HEK293 (cell line): ENCODE data around the gene MEAF6.

Source experiments
- GFI1B ChIP-seq: fragments of 450-650 bp; formaldehyde crosslinking; IDR thresholded peaks from 2 replicates; pipeline ENCODE4 v1.5.1; 2016; ENCODE audit warnings: missing biosample characterization, missing genetic modification characterization
- HIC1 ChIP-seq: fragments of 450-650 bp; formaldehyde crosslinking; IDR thresholded peaks from 2 replicates; pipeline ENCODE4 v1.5.1; 2016; ENCODE audit warnings: missing biosample characterization, missing genetic modification characterization
- INSM2 ChIP-seq: fragments of 450-650 bp; formaldehyde crosslinking; IDR thresholded peaks from 2 replicates; pipeline ENCODE4 v1.5.1; 2016; ENCODE audit warnings: missing biosample characterization, missing genetic modification characterization
- KLF10 ChIP-seq: fragments of 450-650 bp; IDR thresholded peaks from 2 replicates; pipeline ENCODE4 v1.5.1; 2018; ENCODE audit warnings: missing biosample characterization, mild to moderate bottlenecking, missing genetic modification characterization
- PRDM10 ChIP-seq: fragments of 450-650 bp; formaldehyde crosslinking; IDR thresholded peaks from 2 replicates; pipeline ENCODE4 v1.5.1; 2016; ENCODE audit warnings: missing biosample characterization, missing genetic modification characterization
- ZNF132 ChIP-seq: fragments of 450-650 bp; formaldehyde crosslinking; IDR thresholded peaks from 2 replicates; pipeline ENCODE4 v1.5.1; 2017; ENCODE audit warnings: missing biosample characterization, missing genetic modification characterization, borderline replicate concordance
- ZNF202 ChIP-seq: fragments of 450-650 bp; formaldehyde crosslinking; IDR thresholded peaks from 2 replicates; pipeline ENCODE4 v1.5.1; 2016; ENCODE audit warnings: missing biosample characterization, missing genetic modification characterization, borderline replicate concordance
- ZNF214 ChIP-seq: fragments of 450-650 bp; formaldehyde crosslinking; IDR thresholded peaks from 2 replicates; pipeline ENCODE4 v1.5.1; 2017; ENCODE audit warnings: missing biosample characterization, mild to moderate bottlenecking, missing genetic modification characterization, borderline replicate concordance
- ZNF239 ChIP-seq: fragments of 450-650 bp; formaldehyde crosslinking; IDR thresholded peaks from 2 replicates; pipeline ENCODE4 v1.5.1; 2016; ENCODE audit warnings: missing biosample characterization, missing genetic modification characterization
- ZNF302 ChIP-seq: fragments of 450-650 bp; formaldehyde crosslinking; IDR thresholded peaks from 2 replicates; pipeline ENCODE4 v1.5.1; 2016; ENCODE audit warnings: missing biosample characterization, missing genetic modification characterization, low read depth
- ZNF362 ChIP-seq: fragments of 450-650 bp; formaldehyde crosslinking; IDR thresholded peaks from 2 replicates; pipeline ENCODE4 v1.5.1; 2016; ENCODE audit warnings: missing biosample characterization, missing genetic modification characterization
- ZNF560 ChIP-seq: fragments of 450-650 bp; formaldehyde crosslinking; IDR thresholded peaks from 2 replicates; pipeline ENCODE4 v1.5.1; 2017; ENCODE audit warnings: missing biosample characterization, missing genetic modification characterization, borderline replicate concordance
- ZNF561 ChIP-seq: fragments of 450-650 bp; IDR thresholded peaks from 2 replicates; pipeline ENCODE4 v1.5.1; 2018; ENCODE audit warnings: missing biosample characterization, missing genetic modification characterization, borderline replicate concordance
- ZNF626 ChIP-seq: fragments of 450-650 bp; sonication (Bioruptor Pico); formaldehyde crosslinking; IDR thresholded peaks from 2 replicates; pipeline ENCODE4 v1.5.1; 2018; ENCODE audit warnings: missing biosample characterization, missing genetic modification characterization, inconsistent platforms
- ZNF76 ChIP-seq: fragments of 450-650 bp; formaldehyde crosslinking; IDR thresholded peaks from 2 replicates; pipeline ENCODE4; 2016; ENCODE audit warnings: low read depth, missing biosample characterization, missing genetic modification characterization, borderline replicate concordance
- ZNF777 ChIP-seq: fragments of 450-650 bp; formaldehyde crosslinking; IDR thresholded peaks from 2 replicates; pipeline ENCODE4 v1.5.1; 2017; ENCODE audit warnings: missing biosample characterization, missing genetic modification characterization, borderline replicate concordance
- ZNF830 ChIP-seq: fragments of 450-650 bp; IDR thresholded peaks from 2 replicates; pipeline ENCODE4 v1.5.0; 2018; ENCODE audit warnings: missing biosample characterization, missing genetic modification characterization, low read depth, mild to moderate bottlenecking, moderate library complexity
- ZNF843 ChIP-seq: fragments of 450-650 bp; formaldehyde crosslinking; IDR thresholded peaks from 2 replicates; pipeline ENCODE4 v1.5.1; 2016; ENCODE audit warnings: missing biosample characterization, missing genetic modification characterization
- ZXDB ChIP-seq: fragments of 450-650 bp; formaldehyde crosslinking; IDR thresholded peaks from 2 replicates; pipeline ENCODE4 v1.5.1; 2016; ENCODE audit warnings: missing biosample characterization, missing genetic modification characterization
- TF ChIP-seq, protein P1 (sequence below): fragments of 450-650 bp; formaldehyde crosslinking; IDR thresholded peaks from 2 replicates; pipeline ENCODE4 v1.5.1; 2017; ENCODE audit warnings: missing biosample characterization, missing genetic modification characterization
- TF ChIP-seq, protein P2 (sequence below): fragments of 450-650 bp; formaldehyde crosslinking; IDR thresholded peaks from 2 replicates; pipeline ENCODE4 v1.5.1; 2016; ENCODE audit warnings: missing biosample characterization, missing genetic modification characterization, low read depth
- TF ChIP-seq, protein P3 (sequence below): fragments of 450-650 bp; formaldehyde crosslinking; optimal IDR thresholded peaks from 2 replicates; pipeline ENCODE3; 2016; ENCODE audit warnings: missing biosample characterization, mild to moderate bottlenecking, missing genetic modification characterization
- TF ChIP-seq, protein P4 (sequence below): fragments of 450-650 bp; formaldehyde crosslinking; IDR thresholded peaks from 2 replicates; pipeline ENCODE4 v1.5.1; 2016; ENCODE audit warnings: missing biosample characterization, missing genetic modification characterization

Gene MEAF6

DNA sequence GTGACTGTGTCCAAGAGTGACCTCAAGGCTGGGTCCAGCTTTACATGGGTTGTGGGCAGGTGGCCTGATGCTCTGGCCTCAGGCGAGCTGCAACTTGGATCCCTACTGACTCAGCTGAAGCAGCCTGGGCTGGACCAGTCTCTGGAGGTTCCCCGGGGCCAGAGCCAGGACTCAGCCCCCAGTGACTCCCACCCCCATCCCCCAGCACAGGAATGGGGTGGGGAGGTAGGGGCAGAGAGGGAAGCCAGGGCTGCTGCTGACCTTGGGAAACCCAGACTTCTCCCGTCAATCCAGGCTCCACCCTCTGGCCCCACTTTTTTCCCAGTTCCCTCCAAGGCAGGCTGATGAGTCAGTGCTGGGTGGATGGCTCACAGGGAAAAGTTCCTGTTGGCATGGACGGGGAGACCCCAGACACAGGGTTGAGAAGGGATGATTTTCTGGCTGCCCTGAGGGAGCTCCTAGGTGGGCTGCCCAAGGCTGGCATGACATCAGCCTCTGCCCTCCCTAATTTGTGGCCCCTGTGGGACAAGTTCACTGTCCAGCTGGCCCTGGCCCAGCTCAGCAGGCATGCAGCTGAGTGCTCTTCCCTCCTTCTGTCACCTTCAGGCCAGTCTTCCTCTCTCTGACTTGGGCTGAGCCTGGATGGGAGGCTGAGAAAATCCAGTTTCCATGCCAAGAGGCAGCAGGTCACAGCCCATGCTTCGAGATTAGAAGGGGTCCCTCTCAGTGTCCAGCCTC lies 37.9 kb downstream of the MEAF6 start (continued):
- TF ChIP-seq KLF10 (tag by site-specific recombination) = no peak
- no peak for TF ChIP-seq ZNF132 (tag by site-specific recombination)
- TF ChIP-seq, protein P1, sequence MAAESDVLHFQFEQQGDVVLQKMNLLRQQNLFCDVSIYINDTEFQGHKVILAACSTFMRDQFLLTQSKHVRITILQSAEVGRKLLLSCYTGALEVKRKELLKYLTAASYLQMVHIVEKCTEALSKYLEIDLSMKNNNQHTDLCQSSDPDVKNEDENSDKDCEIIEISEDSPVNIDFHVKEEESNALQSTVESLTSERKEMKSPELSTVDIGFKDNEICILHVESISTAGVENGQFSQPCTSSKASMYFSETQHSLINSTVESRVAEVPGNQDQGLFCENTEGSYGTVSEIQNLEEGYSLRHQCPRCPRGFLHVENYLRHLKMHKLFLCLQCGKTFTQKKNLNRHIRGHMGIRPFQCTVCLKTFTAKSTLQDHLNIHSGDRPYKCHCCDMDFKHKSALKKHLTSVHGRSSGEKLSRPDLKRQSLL (tag by site-specific recombination) = no peak
- no peak for TF ChIP-seq ZNF560 (tag by site-specific recombination)
- peak; percentile 79 for TF ChIP-seq HIC1 (tag by site-specific recombination)
- no peak for TF ChIP-seq ZNF777 (tag by site-specific recombination)
- TF ChIP-seq ZNF202 (tag by site-specific recombination) = no peak
- peak; percentile 88 for TF ChIP-seq ZXDB (tag by site-specific recombination)
- TF ChIP-seq, protein P2, sequence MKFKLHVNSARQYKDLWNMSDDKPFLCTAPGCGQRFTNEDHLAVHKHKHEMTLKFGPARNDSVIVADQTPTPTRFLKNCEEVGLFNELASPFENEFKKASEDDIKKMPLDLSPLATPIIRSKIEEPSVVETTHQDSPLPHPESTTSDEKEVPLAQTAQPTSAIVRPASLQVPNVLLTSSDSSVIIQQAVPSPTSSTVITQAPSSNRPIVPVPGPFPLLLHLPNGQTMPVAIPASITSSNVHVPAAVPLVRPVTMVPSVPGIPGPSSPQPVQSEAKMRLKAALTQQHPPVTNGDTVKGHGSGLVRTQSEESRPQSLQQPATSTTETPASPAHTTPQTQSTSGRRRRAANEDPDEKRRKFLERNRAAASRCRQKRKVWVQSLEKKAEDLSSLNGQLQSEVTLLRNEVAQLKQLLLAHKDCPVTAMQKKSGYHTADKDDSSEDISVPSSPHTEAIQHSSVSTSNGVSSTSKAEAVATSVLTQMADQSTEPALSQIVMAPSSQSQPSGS (tag by site-specific recombination) = no peak
- TF ChIP-seq GFI1B (tag by site-specific recombination) = no peak
- no peak for TF ChIP-seq INSM2
- TF ChIP-seq ZNF843 = no peak
- no peak for TF ChIP-seq ZNF561 (tag by site-specific recombination)
- peak; percentile 84 for TF ChIP-seq PRDM10 (tag by site-specific recombination)
- TF ChIP-seq, protein P3, sequence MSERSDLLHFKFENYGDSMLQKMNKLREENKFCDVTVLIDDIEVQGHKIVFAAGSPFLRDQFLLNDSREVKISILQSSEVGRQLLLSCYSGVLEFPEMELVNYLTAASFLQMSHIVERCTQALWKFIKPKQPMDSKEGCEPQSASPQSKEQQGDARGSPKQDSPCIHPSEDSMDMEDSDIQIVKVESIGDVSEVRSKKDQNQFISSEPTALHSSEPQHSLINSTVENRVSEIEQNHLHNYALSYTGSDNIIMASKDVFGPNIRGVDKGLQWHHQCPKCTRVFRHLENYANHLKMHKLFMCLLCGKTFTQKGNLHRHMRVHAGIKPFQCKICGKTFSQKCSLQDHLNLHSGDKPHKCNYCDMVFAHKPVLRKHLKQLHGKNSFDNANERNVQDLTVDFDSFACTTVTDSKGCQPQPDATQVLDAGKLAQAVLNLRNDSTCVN (tag by site-specific recombination) = no peak
- TF ChIP-seq ZNF830 (tag by site-specific recombination) = no peak
- no peak for TF ChIP-seq ZNF302 (tag by site-specific recombination)
- TF ChIP-seq ZNF239 = no peak
- no peak for TF ChIP-seq ZNF214 (tag by site-specific recombination)
- TF ChIP-seq ZNF76 (tag by site-specific recombination) = peak; percentile 71; the same call in 1 of the 2 replicates
- peak; percentile 61 for TF ChIP-seq ZNF362 (tag by site-specific recombination)
- TF ChIP-seq, protein P4, sequence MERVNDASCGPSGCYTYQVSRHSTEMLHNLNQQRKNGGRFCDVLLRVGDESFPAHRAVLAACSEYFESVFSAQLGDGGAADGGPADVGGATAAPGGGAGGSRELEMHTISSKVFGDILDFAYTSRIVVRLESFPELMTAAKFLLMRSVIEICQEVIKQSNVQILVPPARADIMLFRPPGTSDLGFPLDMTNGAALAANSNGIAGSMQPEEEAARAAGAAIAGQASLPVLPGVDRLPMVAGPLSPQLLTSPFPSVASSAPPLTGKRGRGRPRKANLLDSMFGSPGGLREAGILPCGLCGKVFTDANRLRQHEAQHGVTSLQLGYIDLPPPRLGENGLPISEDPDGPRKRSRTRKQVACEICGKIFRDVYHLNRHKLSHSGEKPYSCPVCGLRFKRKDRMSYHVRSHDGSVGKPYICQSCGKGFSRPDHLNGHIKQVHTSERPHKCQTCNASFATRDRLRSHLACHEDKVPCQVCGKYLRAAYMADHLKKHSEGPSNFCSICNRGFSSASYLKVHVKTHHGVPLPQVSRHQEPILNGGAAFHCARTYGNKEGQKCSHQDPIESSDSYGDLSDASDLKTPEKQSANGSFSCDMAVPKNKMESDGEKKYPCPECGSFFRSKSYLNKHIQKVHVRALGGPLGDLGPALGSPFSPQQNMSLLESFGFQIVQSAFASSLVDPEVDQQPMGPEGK (tag by site-specific recombination) = peak; percentile 55
- no peak for TF ChIP-seq ZNF626 (tag by site-specific recombination)
